ENCODE data around the gene SH3PXD2A. TPM values are rescaled to one million over a fixed set of nuclear protein-coding genes. Genes with fewer than 3 reads are reported as not detected.

SH3PXD2A gene
- total and polyA plus RNA-seq, 12 donors = 6.9 to 44.9 (median 34.4) TPM

GRCh38 chr10:103750836-103751235 is 104.5 kb downstream of the SH3PXD2A start:
- Histone ChIP-seq H3K27me3 (no peaks in the 10 kb centered on the region), H3K27ac (peak overlapping the region in 5 of 10 donors; percentile 28 to 86 (median 71)), H3K4me1 (peaks cover 0 to 51% (median 36%) of the 10 kb centered on the region in 9 donors), H3K4me3 (no peak overlapping the region), H3K36me3 (no peaks in the 10 kb centered on the region), H3K9me3 (peaks cover 0 to 11% (median 0%) of the 10 kb centered on the region in 11 donors)
- no peak for TF ChIP-seq CTCF (IDR thresholded peaks at IDR 0.05)
- no peak for DNase-seq
- peak in 1 of 8 donors; percentile 39 for ATAC-seq
- intact Hi-C loops (cut with DNase I) = no loop called here
- 69 to 82% methylated on average over 5 of the region's 5 CpGs for WGBS, 2 donors

GRCh38 chr10:103749779-103750178 is 105.6 kb downstream of the SH3PXD2A start:
- DNase-seq (no peak), ATAC-seq (no peak)
- Histone ChIP-seq H3K9me3 (peaks cover 0 to 11% (median 0%) of the 10 kb centered on the region in 11 donors), H3K4me1 (peaks cover 0 to 60% (median 43%) of the 10 kb centered on the region in 9 donors), H3K27me3 (no peaks in the 10 kb centered on the region), H3K4me3 (no peak overlapping the region), H3K36me3 (no peaks in the 10 kb centered on the region), H3K27ac (no peak overlapping the region)
- intact Hi-C loops (cut with DNase I) = no loop called here
- no peak for TF ChIP-seq CTCF (IDR thresholded peaks at IDR 0.05)
- 97 to 98% methylated on average over 7 of the region's 7 CpGs for WGBS, 2 donors

GRCh38 chr10:103748020-103748419 is 107.4 kb downstream of the SH3PXD2A start:
- no peak for DNase-seq
- Histone ChIP-seq H3K9me3 (peaks cover 0 to 11% (median 0%) of the 10 kb centered on the region in 11 donors), H3K36me3 (no peaks in the 10 kb centered on the region), H3K4me3 (no peak overlapping the region), H3K27ac (peak overlapping the region in 1 of 10 donors; percentile 74), H3K4me1 (peaks cover 0 to 59% (median 43%) of the 10 kb centered on the region in 9 donors), H3K27me3 (no peaks in the 10 kb centered on the region)
- intact Hi-C loops (cut with DNase I) = no loop called here
- ATAC-seq = no peak
- TF ChIP-seq CTCF (IDR thresholded peaks at IDR 0.05) = no peak
- 92% methylated on average over 6 of the region's 6 CpGs for WGBS, 2 donors

GRCh38 chr10:103747193-103747865 is 108.0 kb downstream of the SH3PXD2A start:
- TF ChIP-seq CTCF (IDR thresholded peaks at IDR 0.05) = no peak
- intact Hi-C loops (cut with DNase I) = no loop called here
- Histone ChIP-seq H3K27me3 (no peaks in the 10 kb centered on the region), H3K9me3 (peaks cover 0 to 5% (median 0%) of the 10 kb centered on the region in 11 donors), H3K36me3 (no peaks in the 10 kb centered on the region), H3K27ac (peak overlapping the region in 5 of 10 donors; percentile 13 to 74 (median 67)), H3K4me3 (no peak overlapping the region), H3K4me1 (peaks cover 0 to 59% (median 40%) of the 10 kb centered on the region in 9 donors)
- ATAC-seq (peak in 1 of 8 donors; percentile 12), DNase-seq (no peak)
- WGBS, 2 donors = 78 to 83% methylated on average over 14 of the region's 14 CpGs

Measured in heart right ventricle (tissue), 16 donors.